CD4-positive, alpha-beta T cell (primary cell): Measurements from ENCODE around the gene ACE. TPM values are rescaled to one million over a fixed set of nuclear protein-coding genes. Genes with fewer than 3 reads are reported as not detected.
A peak's percentile ranks its signal among the peaks of the same experiment; 100 is the strongest.

Experiments
- ATAC-seq: fragments of 200-7000 bp; cut with Tn5 transposase; one replicate; pipeline ENCODE4 v1.10.0; 2022; ENCODE audit warnings: mild to moderate bottlenecking; ENCODE audit not compliant: poor library complexity
- CTCF ChIA-PET: fragments of 350-600 bp; sonication (Branson Sonifier 250); formaldehyde crosslinking; loops from one replicate; lab custom pipeline; 2021; ENCODE audit warnings: antibody characterized with exemption, inconsistent platforms; lab: Charles Lee
- POLR2A ChIA-PET: fragments of 350-600 bp; sonication (Branson Sonifier 250); formaldehyde crosslinking; loops from one replicate; lab custom pipeline; 2021; ENCODE audit warnings: antibody characterized with exemption, inconsistent platforms; lab: Charles Lee
- DNase-seq, 14 experiments: peaks; one replicate each; pipeline ENCODE4 v3.0.0-alpha.2; 2013 to 2020; ENCODE audit warnings: mixed read lengths in 2 of 14
- H3K27ac ChIP-seq, 2 donors: one replicate each; pipeline versions ENCODE4 v1.5.1 to v1.7.0; 2013; ENCODE audit warnings: low read length in 2 of 2, low read depth in 1 of 2, mild to moderate bottlenecking in 1 of 2
- H3K27me3 ChIP-seq, 2 experiments: 1 replicate in 1 of 2; 2 replicates in 1 of 2; pipeline versions ENCODE4 v1.6.1 to v1.7.0; 2013; ENCODE audit warnings: low read length in 2 of 2, control low read depth in 1 of 2, mild to moderate bottlenecking in 1 of 2, moderate library complexity in 1 of 2; ENCODE audit not compliant: insufficient read depth in 2 of 2, control insufficient read depth in 1 of 2
- H3K36me3 ChIP-seq: one replicate; pipeline ENCODE4 v1.6.1; 2013; ENCODE audit warnings: low read length, control low read depth; ENCODE audit not compliant: insufficient read depth
- H3K4me1 ChIP-seq: one replicate; pipeline ENCODE4 v1.6.1; 2013; ENCODE audit warnings: low read length, control low read depth; ENCODE audit not compliant: insufficient read depth
- H3K4me3 ChIP-seq: one replicate; pipeline ENCODE4 v1.5.1; 2013; ENCODE audit warnings: mild to moderate bottlenecking, low read length, moderate library complexity
- H3K9me3 ChIP-seq, 2 experiments: 1 replicate in 1 of 2; 2 replicates in 1 of 2; pipeline versions ENCODE4 v1.6.1 to v1.7.0; 2013; ENCODE audit warnings: low read length in 2 of 2, mild to moderate bottlenecking in 2 of 2, control low read depth in 1 of 2, moderate library complexity in 1 of 2; ENCODE audit not compliant: control insufficient read depth in 1 of 2, insufficient read depth in 1 of 2
- H3K27ac Mint-ChIP-seq: one replicate; pipeline ENCODE4 v1.8.0; 2020; ENCODE audit warnings: mixed read lengths
- H3K27me3 Mint-ChIP-seq: one replicate; pipeline ENCODE4 v1.8.0; 2021; ENCODE audit warnings: mixed read lengths
- H3K36me3 Mint-ChIP-seq: one replicate; pipeline ENCODE4 v1.8.0; 2021; ENCODE audit warnings: low read depth, mixed read lengths
- H3K4me1 Mint-ChIP-seq: one replicate; pipeline ENCODE4 v1.8.0; 2021; ENCODE audit warnings: low read depth, mixed read lengths
- H3K4me3 Mint-ChIP-seq: one replicate; pipeline ENCODE4 v1.8.0; 2020; ENCODE audit warnings: mild to moderate bottlenecking, mixed read lengths
- H3K9me3 Mint-ChIP-seq: one replicate; pipeline ENCODE4 v1.8.0; 2020; ENCODE audit warnings: mixed read lengths
- CTCF ChIP-seq: fragments of 200-600 bp; IDR thresholded peaks from one replicate; pipeline ENCODE4 v1.8.0; 2022; ENCODE audit warnings: antibody characterized with exemption, mild to moderate bottlenecking
- intact Hi-C, 2 experiments: fragments of 100-400 bp; cut with DNase I in 1 of 2; cut with micrococcal nuclease in 1 of 2; formaldehyde crosslinking; loops; one replicate each; pipeline versions ENCODE4 v1.15.1 to v1.9.0; 2023 to 2025; cut with DNase I, micrococcal nuclease
- total RNA-seq, 174 experiments: library from RNA in 2 of 174; stranded (reverse) in 2 of 174; gene quantifications; one replicate each; pipeline ENCODE4 v1.2.3 and lab custom pipeline; 2021 to 2026

Gene ACE
- total RNA-seq, 2 experiments from 2014 or later, result 7.4 to 10.2 TPM

GRCh38 chr17:63437287-63438091, 39.4 kb upstream of the ACE start:
- intact Hi-C loops, result no loop called here

GRCh38 chr17:63438092-63439051, 38.5 kb upstream of the ACE start:
- H3K4me1 ChIP-seq, result peaks cover 78% of the 10 kb centered on the region
- H3K4me1 Mint-ChIP-seq, result peaks cover 37% of the 10 kb centered on the region

More at GRCh38 chr17:63437287-63438091, 39.4 kb upstream of the ACE start:
- Mint-ChIP-seq H3K36me3 (peaks cover 7% of the 10 kb centered on the region), H3K4me3 (no peak overlapping the region), H3K4me1 (peaks cover 31% of the 10 kb centered on the region), H3K27me3 (no peaks in the 10 kb centered on the region), H3K27ac (no peak overlapping the region), H3K9me3 (no peaks in the 10 kb centered on the region)
- Histone ChIP-seq H3K9me3 (no peaks in the 10 kb centered on the region), H3K4me3 (no peak overlapping the region), H3K36me3 (peaks cover 30% of the 10 kb centered on the region), H3K27me3 (no peaks in the 10 kb centered on the region), H3K27ac (no peak overlapping the region), H3K4me1 (peaks cover 80% of the 10 kb centered on the region)
- ChIA-PET POLR2A (interaction anchor here (0.8 kb wide), 1 partner anchor 9 kb away, joined by 3 read pairs; no protein-coding TSS in a partner anchor), CTCF (interaction anchor here (0.8 kb wide), 1 partner anchor 31 kb away, joined by 3 read pairs; no protein-coding TSS in a partner anchor)
- DNase-seq (no peak), ATAC-seq (no peak)
- TF ChIP-seq CTCF, result no peak

More at GRCh38 chr17:63438092-63439051, 38.5 kb upstream of the ACE start:
- ATAC-seq (no peak), DNase-seq (no peak)
- no peaks in the 10 kb centered on the region for H3K27me3 Mint-ChIP-seq
- Histone ChIP-seq H3K36me3 (peaks cover 23% of the 10 kb centered on the region), H3K27ac (peak overlapping the region; percentile 46 to 80), H3K27me3 (no peaks in the 10 kb centered on the region), H3K9me3 (no peaks in the 10 kb centered on the region), H3K4me3 (no peak overlapping the region)
- ChIA-PET CTCF (interaction anchor here (2.8 kb wide), 1 partner anchor 13 kb away, joined by 8 read pairs; no protein-coding TSS in a partner anchor), POLR2A (no interaction called here)
- peaks cover 7% of the 10 kb centered on the region for H3K36me3 Mint-ChIP-seq
- H3K27ac Mint-ChIP-seq, result peak overlapping the region; percentile 85
- no peak overlapping the region for H3K4me3 Mint-ChIP-seq
- intact Hi-C loops, result no loop called here
- no peaks in the 10 kb centered on the region for H3K9me3 Mint-ChIP-seq
- TF ChIP-seq CTCF, result no peak
